HG02588 (cell line): ENCODE results near the gene SLC12A8.

Experiments used
- ATAC-seq: cut with Tn5 transposase; IDR thresholded peaks from one replicate; pipeline ENCODE4 v1.9.1; 2021; ENCODE audit warnings: mild to moderate bottlenecking, moderate library complexity; ENCODE audit not compliant: unreplicated experiment

SLC12A8 gene

DNA sequence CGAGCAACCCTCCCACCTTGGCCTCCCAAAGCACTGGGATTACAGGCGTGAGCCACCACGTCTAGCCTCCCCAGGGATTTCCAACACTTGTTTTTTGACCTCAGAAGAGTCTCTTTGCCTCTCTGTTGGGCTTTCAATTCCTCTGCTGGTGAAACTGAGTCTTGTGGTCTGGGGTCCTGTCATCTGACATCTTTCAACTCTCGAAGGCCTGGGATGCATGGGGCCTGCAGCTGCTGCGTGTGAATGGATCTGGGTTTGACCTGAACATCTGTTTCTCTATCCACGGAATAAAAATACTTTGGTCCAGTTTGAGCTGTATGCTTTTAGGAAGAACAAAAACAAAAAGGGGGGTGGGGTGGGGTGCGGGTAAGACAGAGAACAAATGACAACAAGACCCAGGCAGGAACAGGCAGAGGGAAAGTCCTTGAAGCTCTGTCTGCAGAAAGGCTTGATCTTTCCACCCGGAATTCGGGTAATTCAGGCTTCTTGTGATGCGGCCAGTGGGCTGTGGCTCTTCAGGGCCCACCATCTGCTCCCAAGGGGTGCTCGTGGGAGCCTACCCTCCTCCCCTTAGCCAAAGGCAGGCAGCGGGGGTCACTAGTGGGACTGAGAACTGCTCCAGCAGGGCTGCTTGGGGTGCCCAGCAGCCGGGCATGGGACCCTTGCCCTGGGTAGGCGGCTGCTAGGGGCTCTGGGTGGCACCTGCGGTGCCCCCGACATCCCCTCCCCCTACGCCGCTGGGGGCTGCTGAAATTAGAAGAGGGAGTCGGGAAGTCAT lies 71.5 kb downstream of the SLC12A8 start:
- ATAC-seq, result peak; percentile 7

- no peak for ATAC-seq
Observed at GRCh38 chr3:125140011-125140817, 72.3 kb downstream of the SLC12A8 start.

- ATAC-seq, result no peak
Observed at GRCh38 chr3:125139386-125139785, 73.2 kb downstream of the SLC12A8 start.

DNA sequence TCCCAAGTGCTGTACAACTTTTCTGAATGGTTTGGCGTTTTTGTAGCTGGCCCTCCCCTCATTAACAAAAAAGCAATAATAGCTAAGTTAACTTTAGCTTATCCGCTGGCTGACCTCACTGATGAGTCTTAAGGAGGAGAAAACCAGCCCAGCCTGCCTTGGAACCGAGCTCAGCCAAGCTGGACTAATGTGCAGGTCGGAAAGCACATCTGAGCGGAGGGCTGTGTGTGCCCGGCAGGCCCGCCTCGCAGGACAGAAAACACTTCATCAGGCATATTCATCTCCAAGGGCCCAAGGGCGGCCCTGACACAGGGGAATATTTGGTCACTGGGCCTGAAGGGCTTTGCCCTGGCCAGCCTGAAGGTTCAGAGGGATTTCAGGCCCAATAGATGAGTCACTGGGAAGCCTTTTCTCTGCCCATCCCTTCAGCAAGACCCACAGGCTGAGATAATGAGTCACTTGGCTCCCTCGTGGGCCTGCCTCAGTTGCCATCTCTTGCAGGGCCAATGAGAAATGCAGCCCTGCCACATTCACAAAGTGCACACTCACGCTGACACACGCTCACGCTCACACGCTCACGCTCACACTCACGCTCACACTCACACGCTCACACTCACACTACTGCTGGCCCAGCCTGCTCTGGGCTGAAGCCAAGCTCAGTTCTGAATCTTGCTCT lies 75.1 kb downstream of the SLC12A8 start:
- ATAC-seq, result no peak

- ATAC-seq, result no peak
Observed at GRCh38 chr3:125136966-125137357, 75.6 kb downstream of the SLC12A8 start.

DNA sequence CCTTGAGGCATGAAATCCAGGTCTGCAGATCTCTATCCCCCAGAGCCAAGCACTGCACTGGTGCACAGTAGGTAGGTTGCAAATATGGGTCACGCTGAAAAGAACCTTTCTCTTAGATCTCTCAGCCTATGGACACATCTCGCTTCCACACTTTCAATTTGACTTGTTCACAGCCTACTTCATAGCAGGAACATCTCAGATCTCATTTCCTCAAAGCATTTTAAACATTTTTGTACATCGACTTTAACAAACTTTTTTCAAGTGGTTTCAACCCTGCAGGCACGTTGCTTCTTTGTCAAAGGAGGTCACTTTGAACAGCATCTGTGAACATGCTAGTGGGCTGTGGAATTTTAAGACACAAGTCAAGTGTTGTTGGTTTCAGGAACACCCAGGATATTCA lies 76.0 kb downstream of the SLC12A8 start:
- no peak for ATAC-seq

DNA sequence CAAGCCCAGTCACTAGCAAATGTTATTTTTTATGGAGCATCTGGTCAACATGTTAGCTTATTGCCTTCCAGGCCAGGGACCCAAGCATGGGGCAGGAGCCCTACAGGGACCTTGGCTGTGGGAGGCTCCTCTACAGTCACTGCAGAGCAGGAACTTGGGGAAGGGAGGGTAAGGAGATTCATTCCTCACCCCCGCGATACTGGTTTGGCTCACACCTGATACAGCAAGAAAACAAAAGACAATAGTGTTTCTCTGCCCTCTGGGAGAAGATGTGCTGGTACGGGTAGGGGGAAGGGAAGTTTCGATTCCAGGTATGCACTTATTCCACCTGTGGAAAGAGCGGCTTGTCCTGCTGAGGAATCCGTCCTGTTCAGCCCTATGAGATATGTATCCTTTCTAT lies 77.6 kb downstream of the SLC12A8 start:
- ATAC-seq, result no peak

- no peak for ATAC-seq
Observed at GRCh38 chr3:125132815-125133214, 79.7 kb downstream of the SLC12A8 start.

DNA sequence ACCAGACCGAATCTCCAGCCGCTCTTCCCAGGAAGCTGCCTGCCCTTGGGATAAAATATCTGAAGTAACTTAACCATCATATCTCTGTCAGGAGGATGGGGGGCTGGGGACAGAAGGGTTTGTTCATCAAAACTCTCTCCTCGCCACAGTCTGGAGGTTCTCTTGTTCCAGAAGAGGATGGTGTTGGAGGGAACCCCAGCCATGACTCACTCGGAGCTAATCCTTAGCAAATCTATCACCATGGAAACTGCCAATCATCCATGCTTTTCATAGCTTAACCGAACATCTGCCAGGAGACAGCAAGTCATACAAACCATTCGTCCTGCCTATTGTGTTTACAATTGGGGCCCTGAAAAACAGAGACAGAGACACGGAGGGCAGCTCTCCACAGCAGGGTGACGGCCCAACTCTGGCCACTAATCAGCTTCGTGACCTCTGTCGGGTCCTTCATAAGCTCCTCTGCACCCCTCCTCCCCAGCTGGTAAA lies 83.0 kb downstream of the SLC12A8 start:
- ATAC-seq, result no peak

DNA sequence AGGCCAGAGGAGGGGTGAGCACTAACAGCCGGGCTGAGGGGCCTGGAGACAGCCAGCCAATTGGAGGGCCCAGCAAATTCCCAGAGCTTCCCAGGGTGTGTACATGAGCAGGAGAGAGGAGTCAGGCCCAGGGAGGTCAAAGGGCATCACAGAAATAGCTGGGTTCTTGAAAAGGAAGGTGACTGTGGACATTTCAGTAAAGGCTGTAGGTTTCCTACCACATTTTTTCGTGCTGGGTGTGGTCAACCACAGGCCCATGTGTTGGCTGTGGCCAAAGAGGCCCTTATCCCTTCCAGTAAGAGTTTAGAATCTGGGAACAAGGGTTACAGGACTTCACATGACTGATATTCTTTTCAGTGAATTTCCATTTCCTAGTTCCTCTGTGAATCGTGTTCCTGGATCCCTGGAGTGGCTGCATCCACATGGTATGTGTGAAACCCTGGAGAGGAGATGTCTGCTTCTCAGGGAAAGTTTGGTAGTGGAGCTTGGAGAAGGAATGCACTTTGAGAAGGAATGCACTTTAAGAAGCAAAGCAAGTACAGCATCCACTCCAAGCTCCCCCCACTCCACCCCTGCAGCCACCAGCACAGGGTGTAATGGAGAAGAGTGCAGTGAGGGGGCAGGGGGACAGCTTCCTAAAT lies 83.6 kb downstream of the SLC12A8 start:
- ATAC-seq, result no peak

DNA sequence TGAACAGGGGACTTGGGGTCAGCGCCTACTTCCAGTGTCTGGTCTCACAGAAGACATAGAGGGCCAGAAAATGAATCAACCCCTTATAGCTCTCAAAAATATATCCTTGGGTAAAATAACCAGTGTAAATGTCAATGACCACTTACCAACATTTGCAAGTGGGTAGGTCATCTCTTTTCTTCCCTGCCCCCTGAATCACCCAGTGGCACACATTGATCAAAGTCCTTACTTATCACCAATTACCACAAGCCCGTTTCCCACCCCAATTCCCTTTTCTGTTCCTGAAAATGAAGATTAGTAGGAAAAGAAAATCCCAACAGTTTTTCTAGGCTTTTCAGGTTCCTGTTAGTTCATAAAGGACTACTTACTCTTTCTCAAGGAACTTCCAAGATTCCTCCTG lies 86.2 kb downstream of the SLC12A8 start:
- ATAC-seq, result no peak

GRCh38 chr3:125125821-125126245 lies 86.7 kb downstream of the SLC12A8 start:
- ATAC-seq, result no peak

- ATAC-seq, result no peak
Observed at GRCh38 chr3:125123451-125124305, 88.9 kb downstream of the SLC12A8 start.

DNA sequence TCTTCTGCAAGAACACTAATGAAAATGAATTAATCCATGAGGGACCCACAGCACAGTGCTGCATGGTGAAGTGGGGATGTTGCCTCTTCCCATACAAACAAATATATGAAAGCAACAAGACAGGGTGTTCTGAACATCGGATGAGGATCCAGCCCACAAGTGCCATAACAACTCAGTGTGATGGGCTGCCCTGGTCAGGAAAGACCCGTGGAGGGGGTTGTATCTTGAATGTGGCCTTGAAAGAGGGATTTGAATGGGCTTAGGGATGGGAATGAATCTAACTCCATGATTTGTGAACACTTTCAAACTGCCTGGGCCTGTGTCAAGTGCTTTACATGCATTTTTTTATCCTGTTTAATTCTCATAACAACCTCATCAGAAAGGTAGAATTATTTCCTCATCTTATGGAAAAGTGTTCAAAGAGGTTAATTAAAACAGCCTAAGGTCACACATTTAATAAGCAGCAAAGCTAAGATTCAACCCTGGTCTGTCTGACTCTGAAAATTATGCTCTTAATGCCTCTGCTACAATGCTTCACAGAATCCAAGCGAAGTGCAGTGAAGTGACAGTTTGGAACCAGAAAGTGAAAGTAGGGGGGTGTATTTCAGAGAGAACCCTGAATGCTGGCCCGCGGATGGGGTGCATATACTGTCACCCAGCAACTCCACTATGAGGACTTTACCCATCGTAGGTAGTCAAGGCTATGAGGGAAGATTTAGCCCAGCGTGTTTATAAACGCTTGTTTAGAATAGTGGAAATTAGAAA lies 91.1 kb downstream of the SLC12A8 start:
- ATAC-seq, result no peak

- ATAC-seq, result no peak
Observed at GRCh38 chr3:125120379-125121122, 92.0 kb downstream of the SLC12A8 start.

DNA sequence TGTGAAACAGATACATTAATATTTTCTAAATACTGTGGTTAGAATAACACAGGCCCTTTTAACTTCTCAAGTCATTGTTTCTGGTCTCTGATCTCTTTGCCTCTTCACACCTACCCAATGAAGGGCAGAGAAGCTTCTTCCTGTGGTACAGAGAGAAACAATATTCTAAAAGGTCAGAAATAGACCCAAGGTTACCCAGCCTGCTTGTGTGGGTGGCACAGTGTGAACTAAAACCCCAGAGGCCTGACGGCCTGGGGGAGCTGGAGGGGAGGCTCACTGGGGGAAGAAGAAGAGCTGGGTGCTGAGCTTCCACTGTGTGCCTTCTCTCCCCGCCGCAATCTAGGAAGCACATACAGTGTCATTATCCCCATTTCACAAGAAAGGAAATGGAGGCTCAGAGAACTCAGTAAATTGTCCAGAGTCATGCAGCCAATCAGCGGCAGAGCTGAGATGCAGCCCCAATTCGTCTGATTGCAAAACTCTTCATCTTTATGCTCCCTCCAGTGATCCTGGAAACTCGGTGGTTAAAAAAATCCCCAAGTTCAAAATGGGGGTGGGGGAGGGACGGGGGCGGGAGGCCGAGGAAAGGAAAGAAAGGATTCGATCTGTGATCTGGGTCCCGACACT lies 92.7 kb downstream of the SLC12A8 start:
- peak; percentile 74 for ATAC-seq

DNA sequence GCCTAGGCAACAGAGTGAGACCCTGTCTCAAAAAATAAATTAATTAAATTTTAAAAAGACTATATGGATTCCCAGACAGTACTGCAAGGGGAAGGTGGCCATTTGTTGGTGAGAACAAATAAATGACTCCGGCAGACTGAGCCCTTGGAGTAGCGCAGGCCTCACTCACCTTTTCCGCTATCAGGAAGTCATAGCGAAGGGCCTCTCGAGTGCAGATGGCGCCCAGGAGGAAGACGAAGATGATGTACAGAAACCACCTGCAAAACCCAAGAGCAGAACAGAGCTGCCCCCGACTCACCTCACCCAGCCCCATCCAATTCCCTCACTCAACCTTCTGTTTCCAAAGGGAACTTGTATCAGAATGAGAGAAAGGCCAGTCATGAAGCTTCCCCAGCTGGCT lies 93.9 kb downstream of the SLC12A8 start:
- ATAC-seq, result no peak

GRCh38 chr3:125117631-125118191 lies 94.8 kb downstream of the SLC12A8 start:
- ATAC-seq, result no peak
